Measurements from ENCODE around the gene PPM1D.
"Not testable (repeated sequence)": the region's sequence is repeated elsewhere in the genome, so short reads cannot be mapped to it uniquely, and the experiment has no call there.

Gene PPM1D

GRCh38 chr17:60602385-60602742 is 2.4 kb downstream of the PPM1D start:
- no peak for TF ChIP-seq ZNF626 (tag by site-specific recombination; IDR thresholded peaks at IDR 0.05)
- peak; percentile 14 for TF ChIP-seq ZBTB8A (tag by site-specific recombination; IDR thresholded peaks at IDR 0.05)
- no peak for TF ChIP-seq ZEB2 (tag by site-specific recombination; IDR thresholded peaks at IDR 0.05)
- no peak for TF ChIP-seq ZNF274 (IDR thresholded peaks at IDR 0.05; ENCODE audit: low read length)
- TF ChIP-seq ZNF274 (tag by site-specific recombination; IDR thresholded peaks at IDR 0.05; ENCODE audit: borderline replicate concordance), result no peak
- no peak for TF ChIP-seq ZNF266 (tag by site-specific recombination; IDR thresholded peaks at IDR 0.05; ENCODE audit: low read depth)
- H3K9me3 ChIP-seq (ENCODE audit: control insufficient read depth, insufficient read depth, low read depth, low read length), result no peaks in the 10 kb centered on the region
- peaks cover 25% of the 10 kb centered on the region for H3K4me1 ChIP-seq (ENCODE audit: control insufficient read depth, insufficient read depth, low read length)
- CTCF ChIA-PET, result interaction anchor here (0.6 to 5.0 kb wide), 9 partner anchors 7 to 461 kb away, joined by 3 to 51 read pairs (median 3); no protein-coding TSS in a partner anchor
- H3K27ac ChIP-seq (ENCODE audit: extremely low read depth, low read depth, low read length), result peak overlapping the region; percentile 29
- POLR2A ChIA-PET, result interaction anchor here (1.4 kb wide), 1 partner anchor 12 kb away, joined by 4 read pairs; no protein-coding TSS in a partner anchor
- no peaks in the 10 kb centered on the region; a peak in 1 of 3 replicates for H3K36me3 ChIP-seq (ENCODE audit: control insufficient read depth in 2 of 2, insufficient read depth in 1 of 2, low read length in 2 of 2)
- H3K4me3 ChIP-seq (ENCODE audit: low read depth, low read length), result peak overlapping the region; percentile 94

- ChIA-PET POLR2A (no interaction called here), CTCF (interaction anchor here (0.7 to 5.0 kb wide), 4 partner anchors 11 to 36 kb away, joined by 3 to 51 read pairs (median 4); no protein-coding TSS in a partner anchor)
- peaks cover 23% of the 10 kb centered on the region for H3K4me1 ChIP-seq (ENCODE audit: control insufficient read depth, insufficient read depth, low read length)
- TF ChIP-seq PRDM1 (tag by site-specific recombination; IDR thresholded peaks at IDR 0.05) (peak; percentile 39; the same call in 1 of the 2 replicates), PRDM6 (tag by site-specific recombination; IDR thresholded peaks at IDR 0.05) (peak; percentile 85), GLI4 (tag by site-specific recombination; IDR thresholded peaks at IDR 0.05) (no peak), GLI2 (tag by site-specific recombination; IDR thresholded peaks at IDR 0.05; ENCODE audit: borderline replicate concordance, low read depth) (no peak), ZNF747 (tag by site-specific recombination; IDR thresholded peaks at IDR 0.05) (no peak), IKZF3 (tag by site-specific recombination; IDR thresholded peaks at IDR 0.05) (peak; percentile 28; the same call in 1 of the 2 replicates)
- H3K9me3 ChIP-seq (ENCODE audit: control insufficient read depth, insufficient read depth, low read depth, low read length), result no peaks in the 10 kb centered on the region
- no peak overlapping the region for H3K27ac ChIP-seq (ENCODE audit: extremely low read depth, low read depth, low read length)
- H3K36me3 ChIP-seq (ENCODE audit: control insufficient read depth in 2 of 2, insufficient read depth in 1 of 2, low read length in 2 of 2), result no peaks in the 10 kb centered on the region; a peak in 1 of 3 replicates
- peak overlapping the region; percentile 94 for H3K4me3 ChIP-seq (ENCODE audit: low read depth, low read length)
These were observed 2.9 kb downstream of the PPM1D start for GRCh38 chr17:60602871-60603270.

- TF ChIP-seq ZNF121 (tag by site-specific recombination; IDR thresholded peaks at IDR 0.05), result peak; percentile 84
- peaks cover 17% of the 10 kb centered on the region; the same call in 1 of the 2 replicates for H3K4me1 ChIP-seq (ENCODE audit: control insufficient read depth, insufficient read depth, low read length)
- POLR2A ChIA-PET, result interaction anchor here (0.6 kb wide), 1 partner anchor 55 kb away, joined by 7 read pairs; no protein-coding TSS in a partner anchor
- CTCF ChIA-PET, result interaction anchor here (0.6 to 5.0 kb wide), 2 partner anchors 36 to 305 kb away, joined by 5 to 51 read pairs; no protein-coding TSS in a partner anchor
- H3K4me3 ChIP-seq (ENCODE audit: low read depth, low read length), result peak overlapping the region; percentile 94
- H3K9me3 ChIP-seq (ENCODE audit: control insufficient read depth, insufficient read depth, low read depth, low read length); H3K27ac ChIP-seq (ENCODE audit: extremely low read depth, low read depth, low read length); H3K36me3 ChIP-seq (ENCODE audit: control insufficient read depth in 2 of 2, insufficient read depth in 1 of 2, low read length in 2 of 2): not testable (repeated sequence)
These were observed 3.5 kb downstream of the PPM1D start for GRCh38 chr17:60603477-60603876.

GRCh38 chr17:60604686-60605334 is 4.8 kb downstream of the PPM1D start:
- Histone ChIP-seq H3K4me1 (ENCODE audit: control insufficient read depth, insufficient read depth, low read length) (peaks cover 12% of the 10 kb centered on the region; the same call in 1 of the 2 replicates), H3K36me3 (ENCODE audit: control insufficient read depth in 2 of 2, insufficient read depth in 1 of 2, low read length in 2 of 2) (no peaks in the 10 kb centered on the region; a peak in 1 of 3 replicates), H3K4me3 (ENCODE audit: low read depth, low read length) (no peak overlapping the region), H3K27ac (ENCODE audit: extremely low read depth, low read depth, low read length) (no peak overlapping the region), H3K9me3 (ENCODE audit: control insufficient read depth, insufficient read depth, low read depth, low read length) (no peaks in the 10 kb centered on the region)
- ChIA-PET POLR2A (interaction anchor here (1.2 kb wide), 2 partner anchors 9 to 72 kb away, joined by 3 read pairs; partner anchors contain the start of gene BCAS3), CTCF (interaction anchor here (0.6 to 5.0 kb wide), 6 partner anchors 9 to 401 kb away, joined by 3 to 51 read pairs (median 3); no protein-coding TSS in a partner anchor)
- TF ChIP-seq HIC1 (tag by site-specific recombination; IDR thresholded peaks at IDR 0.05) (peak; percentile 27; the same call in 1 of the 2 replicates), KLF17 (tag by site-specific recombination; IDR thresholded peaks at IDR 0.05) (no peak), ZEB2 (tag by site-specific recombination; IDR thresholded peaks at IDR 0.05) (no peak), ZNF341 (tag by site-specific recombination; IDR thresholded peaks at IDR 0.05; ENCODE audit: low read depth) (no peak), ZFP3 (tag by site-specific recombination; IDR thresholded peaks at IDR 0.05; ENCODE audit: low read depth) (no peak), ZNF362 (tag by site-specific recombination; IDR thresholded peaks at IDR 0.05) (0 out of 2 replicates have a peak, but pooled peaks have one; percentile 19), SP7 (tag by site-specific recombination; IDR thresholded peaks at IDR 0.05) (peak; percentile 53; the same call in 1 of the 2 replicates)

All from HEK293 (cell line).